Adrenal gland (tissue), 12 donors: ENCODE data around the gene IMMT. TPM values are rescaled to one million over a fixed set of nuclear protein-coding genes. Genes with fewer than 3 reads are reported as not detected.

Source experiments
- DNase-seq, 7 donors: peaks; one replicate each; pipeline ENCODE4 v3.0.0-alpha.2; 2019 to 2020
- H3K27ac ChIP-seq, 5 donors: fragments of 200-600 bp; sonication (generic) in 4 of 5; 1 replicate in 3 of 5; 2 replicates in 2 of 5; pipeline versions ENCODE4 v1.5.1 to v1.8.0; 2016 to 2020; ENCODE audit warnings: mild to moderate bottlenecking in 1 of 5
- H3K27me3 ChIP-seq: fragments of 200-600 bp; 2 replicates; pipeline ENCODE4 v1.8.0; 2021
- H3K36me3 ChIP-seq, 2 donors: fragments of 200-600 bp; replicated peaks in 1 of 2; 1 replicate in 1 of 2; 2 replicates in 1 of 2; pipeline versions ENCODE4 v1.5.1 to v1.8.0; 2018 to 2022
- H3K4me1 ChIP-seq, 2 donors: fragments of 200-600 bp; replicated peaks in 1 of 2; 1 replicate in 1 of 2; 2 replicates in 1 of 2; pipeline versions ENCODE4 v1.5.1 to v1.8.0; 2018 to 2021
- H3K4me3 ChIP-seq, 4 donors: fragments of 200-600 bp; sonication (generic) in 3 of 4; one replicate each; pipeline ENCODE4 v1.5.1; 2016 to 2018
- H3K9me3 ChIP-seq, 3 donors: fragments of 200-600 bp; sonication (generic) in 1 of 3; replicated peaks in 1 of 3; 1 replicate in 2 of 3; 2 replicates in 1 of 3; pipeline versions ENCODE4 v1.5.1 to v1.8.0; 2016 to 2021
- POLR2A ChIP-seq, 2 donors: fragments of 450-650 bp; IDR thresholded peaks; one replicate each; pipeline ENCODE4 v1.6.1; 2017; ENCODE audit warnings: antibody characterized with exemption in 2 of 2, mild to moderate bottlenecking in 2 of 2, moderate library complexity in 1 of 2
- WGBS, 4 donors: extraction: QIAGEN DNeasy Blood & Tissue Kit in 2 of 4; methylation state at CpG; one replicate each; pipeline versions ENCODE4 v1.1.5 to v1.1.7; 2013 to 2017; 5-methylcytosine and 5-hydroxymethylcytosine counted together
- intact Hi-C, 2 donors: fragments of 100-400 bp; cut with DNase I; formaldehyde crosslinking; loops; one replicate each; pipeline versions ENCODE4 v1.14.1 to v1.15.0; 2022 to 2023
- polyA plus RNA-seq, 3 donors: library from polyadenylated mRNA; stranded (reverse); fragments of 200-250 nt in 2 of 3; fragments of 350-450 nt in 1 of 3; fragmentation: Illumina TruSeq in 1 of 3; extraction: RNeasy Lipid Tissue Mini Kit (QIAGEN cat#74804) in 1 of 3; gene quantifications; one replicate each; pipeline ENCODE4 v1.2.3, GENCODE V29; 2013 to 2014
- total RNA-seq, 9 donors: library from RNA; depleted of rRNA in 4 of 9; stranded (reverse); fragments of >200 nt in 4 of 9; fragments of 120-200 nt in 1 of 9; fragmentation: NEBNext Ultra II Directional in 1 of 9; extraction: Animal tissue kit (Norgen Biotek cat#: 25700) in 1 of 9; gene quantifications; one replicate each; pipeline versions ENCODE4 v1.1.0 to v1.2.4, GENCODE V29; 2013 to 2023
- TF ChIP-seq, protein P1 (sequence below), 6 experiments: fragments of 450-650 bp in 4 of 6; fragments of 200-600 bp in 2 of 6; sonication (generic) in 1 of 6; IDR thresholded peaks; 1 replicate in 5 of 6; 2 replicates in 1 of 6; pipeline versions ENCODE4 v1.5.1 to v1.8.0; 2016 to 2021; ENCODE audit warnings: antibody characterized with exemption in 6 of 6, mild to moderate bottlenecking in 2 of 6, moderate library complexity in 1 of 6
- donor health status: healthy with polysubstance abuse.
- donor health status: Bipolar disorder and iron deficiency.
- donor health status: DM: yes; HTN: yes; CAD: no.
- donor health status: DM: no; HTN: no; CAD: no.
- donor health status: DM: no; HTN: no; CAD: no.
- donor health status: DM: yes; HTN: yes; CAD: no.

The IMMT gene
- total and polyA plus RNA-seq, 12 donors: 32.2 to 196 (median 130) TPM

DNA sequence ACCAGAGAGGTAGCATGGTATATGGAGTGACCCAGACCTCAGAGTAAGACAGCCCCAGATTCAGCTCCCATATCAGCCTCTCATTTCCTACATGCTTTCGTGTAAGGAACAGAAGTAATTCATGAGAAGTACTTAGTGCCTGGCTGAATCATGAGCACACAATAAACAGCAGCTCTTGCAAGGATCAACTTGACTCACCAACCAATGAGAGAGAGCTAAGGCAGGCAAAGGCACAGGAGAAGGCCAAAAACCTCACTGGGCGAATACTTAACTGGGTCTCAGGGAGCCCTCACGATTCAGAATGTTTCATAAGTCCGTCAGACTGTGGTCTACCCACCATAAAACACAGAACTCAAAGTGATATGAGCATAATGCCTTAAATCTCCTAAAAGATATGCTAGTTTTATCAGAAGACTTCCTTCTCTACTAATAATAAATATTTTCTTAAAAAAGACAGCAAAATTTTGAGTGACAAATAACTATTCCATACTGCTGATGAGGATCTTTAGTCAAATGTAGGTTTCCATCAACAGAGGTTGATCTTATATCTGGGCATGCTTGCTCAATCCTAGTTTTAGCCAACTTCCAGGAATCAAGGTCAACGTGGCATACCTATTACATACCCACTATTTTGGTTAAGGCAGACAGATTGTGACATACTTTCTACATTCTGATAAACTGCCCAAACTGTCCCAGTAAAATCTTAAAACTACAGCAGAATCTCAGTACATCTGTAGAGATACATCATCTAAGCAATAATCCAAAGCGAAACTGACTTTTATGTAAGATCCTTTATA, 34.9 kb downstream of the IMMT start:
- TF ChIP-seq, protein P1, sequence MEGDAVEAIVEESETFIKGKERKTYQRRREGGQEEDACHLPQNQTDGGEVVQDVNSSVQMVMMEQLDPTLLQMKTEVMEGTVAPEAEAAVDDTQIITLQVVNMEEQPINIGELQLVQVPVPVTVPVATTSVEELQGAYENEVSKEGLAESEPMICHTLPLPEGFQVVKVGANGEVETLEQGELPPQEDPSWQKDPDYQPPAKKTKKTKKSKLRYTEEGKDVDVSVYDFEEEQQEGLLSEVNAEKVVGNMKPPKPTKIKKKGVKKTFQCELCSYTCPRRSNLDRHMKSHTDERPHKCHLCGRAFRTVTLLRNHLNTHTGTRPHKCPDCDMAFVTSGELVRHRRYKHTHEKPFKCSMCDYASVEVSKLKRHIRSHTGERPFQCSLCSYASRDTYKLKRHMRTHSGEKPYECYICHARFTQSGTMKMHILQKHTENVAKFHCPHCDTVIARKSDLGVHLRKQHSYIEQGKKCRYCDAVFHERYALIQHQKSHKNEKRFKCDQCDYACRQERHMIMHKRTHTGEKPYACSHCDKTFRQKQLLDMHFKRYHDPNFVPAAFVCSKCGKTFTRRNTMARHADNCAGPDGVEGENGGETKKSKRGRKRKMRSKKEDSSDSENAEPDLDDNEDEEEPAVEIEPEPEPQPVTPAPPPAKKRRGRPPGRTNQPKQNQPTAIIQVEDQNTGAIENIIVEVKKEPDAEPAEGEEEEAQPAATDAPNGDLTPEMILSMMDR (IDR thresholded peaks at IDR 0.05): no peak
- TF ChIP-seq POLR2A (IDR thresholded peaks at IDR 0.05): no peak
- Histone ChIP-seq H3K27me3 (no peaks in the 10 kb centered on the region), H3K4me1 (peaks cover 0 to 4% of the 10 kb centered on the region in 2 donors), H3K27ac (no peak overlapping the region), H3K4me3 (no peak overlapping the region), H3K36me3 (peaks cover 0 to 91% of the 10 kb centered on the region in 2 donors), H3K9me3 (no peaks in the 10 kb centered on the region)
- WGBS, 4 donors: 87 to 94% (median 87%) methylated on average over 6 of the region's 6 CpGs
- no peak for DNase-seq
- intact Hi-C loops: no loop called here

DNA sequence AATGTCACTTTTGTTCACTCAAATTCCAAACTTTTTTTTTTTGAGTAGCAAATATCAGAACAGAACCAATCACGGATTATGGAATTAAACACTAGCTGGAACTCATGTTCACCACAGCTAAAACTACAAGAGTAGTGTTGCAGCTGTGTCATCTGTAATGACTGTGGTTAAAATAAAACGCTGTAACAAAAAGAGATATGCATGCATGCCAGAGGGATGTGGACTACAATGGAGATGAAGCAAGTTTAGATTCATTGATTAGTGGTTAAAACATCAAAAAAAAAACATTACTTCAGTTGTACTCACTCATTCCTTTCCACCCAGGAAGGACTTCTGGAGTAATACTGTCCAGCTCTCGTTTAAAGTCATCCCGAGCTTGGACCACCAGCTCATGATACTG, 37.0 kb downstream of the IMMT start:
- Histone ChIP-seq H3K4me3 (no peak overlapping the region), H3K27ac (no peak overlapping the region), H3K4me1 (peaks cover 0 to 4% of the 10 kb centered on the region in 2 donors), H3K9me3 (no peaks in the 10 kb centered on the region), H3K27me3 (no peaks in the 10 kb centered on the region), H3K36me3 (peaks cover 0 to 78% of the 10 kb centered on the region in 2 donors)
- WGBS, 4 donors: 90 to 94% (median 91%) methylated on average over 4 of the region's 4 CpGs
- intact Hi-C loops: no loop called here
- no peak for DNase-seq
- TF ChIP-seq, protein P1 (IDR thresholded peaks at IDR 0.05): no peak
- TF ChIP-seq POLR2A (IDR thresholded peaks at IDR 0.05): no peak

DNA sequence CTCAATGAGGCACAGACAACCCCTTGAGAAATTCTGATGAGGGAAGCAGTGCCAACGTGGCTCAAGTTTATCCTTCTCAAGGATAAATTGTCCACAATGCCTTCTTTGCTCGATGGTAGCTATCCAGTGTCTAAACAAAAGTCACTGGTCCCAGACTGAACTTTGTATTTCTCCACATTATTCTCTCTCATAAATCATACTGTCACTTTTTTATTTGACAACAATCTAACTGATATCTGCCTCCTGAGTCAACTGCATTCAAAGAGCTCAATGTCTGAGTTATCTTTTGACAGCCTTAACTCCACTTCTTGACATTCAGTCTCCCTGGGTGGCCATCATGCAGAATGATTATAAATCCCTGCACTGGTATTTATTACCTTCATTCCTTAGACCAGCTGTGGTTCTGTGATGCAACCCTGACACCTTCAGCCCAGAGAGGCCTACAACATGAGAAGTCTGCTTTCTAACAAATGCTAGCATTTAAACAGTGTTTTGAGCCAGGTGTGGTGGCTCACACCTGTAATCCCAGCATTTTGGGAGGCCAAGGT, 38.2 kb downstream of the IMMT start:
- Histone ChIP-seq H3K9me3 (no peaks in the 10 kb centered on the region), H3K27me3 (no peaks in the 10 kb centered on the region), H3K4me3 (no peak overlapping the region), H3K36me3 (peaks cover 0 to 72% of the 10 kb centered on the region in 2 donors), H3K27ac (no peak overlapping the region), H3K4me1 (peaks cover 0 to 4% of the 10 kb centered on the region in 2 donors)
- DNase-seq: no peak
- intact Hi-C loops: no loop called here
- 75 to 85% (median 82%) methylated on average over 2 of the region's 2 CpGs for WGBS, 4 donors
- no peak for TF ChIP-seq POLR2A (IDR thresholded peaks at IDR 0.05)
- TF ChIP-seq, protein P1 (IDR thresholded peaks at IDR 0.05): no peak

DNA sequence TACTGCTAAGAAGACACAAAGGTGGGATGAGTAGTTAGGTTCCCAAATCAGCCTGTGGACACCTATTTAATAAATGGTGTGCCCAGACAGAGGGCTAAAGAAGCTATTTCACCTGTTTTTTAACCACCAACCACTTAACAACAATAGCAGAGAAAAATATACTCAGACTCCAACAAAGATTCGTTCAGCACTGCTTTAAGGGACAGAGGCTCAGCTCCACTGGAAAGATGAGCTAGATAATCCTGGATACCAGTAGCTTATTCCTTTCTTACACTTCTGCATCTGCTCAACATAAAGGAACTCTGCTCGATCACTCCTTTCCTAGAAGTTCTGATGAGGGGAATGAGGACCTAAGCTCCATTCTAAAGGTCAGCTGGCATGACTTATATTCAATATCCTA, 44.8 kb downstream of the IMMT start:
- H3K27ac ChIP-seq: no peak overlapping the region
- no peak for DNase-seq
- H3K9me3 ChIP-seq: no peaks in the 10 kb centered on the region
- no peaks in the 10 kb centered on the region for H3K4me1 ChIP-seq
- peaks cover 0 to 69% of the 10 kb centered on the region in 2 donors for H3K36me3 ChIP-seq
- no peaks in the 10 kb centered on the region for H3K27me3 ChIP-seq
- 91 to 96% (median 94%) methylated on average over 2 of the region's 2 CpGs for WGBS, 4 donors
- intact Hi-C loops: no loop called here
- TF ChIP-seq, protein P1 (IDR thresholded peaks at IDR 0.05): no peak
- no peak for TF ChIP-seq POLR2A (IDR thresholded peaks at IDR 0.05)
- no peak overlapping the region for H3K4me3 ChIP-seq
